ENCODE data around the gene AFF3. TPM values are rescaled to one million over a fixed set of nuclear protein-coding genes. Genes with fewer than 3 reads are reported as not detected.

AFF3 gene
- total RNA-seq, 1 experiment from 2014 or later = 0.61 TPM

GRCh38 chr2:99710721-99711120 is 431.7 kb downstream of the AFF3 start:
- Histone ChIP-seq H3K9me2 (ENCODE audit: insufficient read depth) (no peaks in the 10 kb centered on the region), H2AFZ (ENCODE audit: low read depth, low read length, poor library complexity, severe bottlenecking) (no peak overlapping the region), H3K4me3 (replicated peaks in 1 of 2; ENCODE audit: low read depth in 1 of 2, low read length in 2 of 2) (no peak overlapping the region), H3K9ac (ENCODE audit: low read length) (no peak overlapping the region), H3K27me3 (ENCODE audit: insufficient read depth, low read length) (peaks cover 33% of the 10 kb centered on the region), H3K4me2 (ENCODE audit: low read length) (no peak overlapping the region), H3K9me3 (ENCODE audit: control insufficient read depth in 1 of 2, insufficient read depth in 1 of 2, low read depth in 1 of 2, low read length in 2 of 2) (no peaks in the 10 kb centered on the region), H4K20me1 (ENCODE audit: insufficient read depth) (no peaks in the 10 kb centered on the region), H3K4me1 (ENCODE audit: control insufficient read depth in 1 of 2, insufficient read depth in 2 of 2, low read length in 2 of 2) (no peaks in the 10 kb centered on the region), H3K27ac (ENCODE audit: low read depth, low read length) (no peak overlapping the region), H3K79me2 (ENCODE audit: insufficient read depth, low read length) (no peaks in the 10 kb centered on the region), H3K36me3 (ENCODE audit: control insufficient read depth in 1 of 2, insufficient read depth in 2 of 2, low read length in 2 of 2) (no peaks in the 10 kb centered on the region)
- ChIA-PET POLR2A (no interaction called here), CTCF (no interaction called here), RAD21 (ENCODE audit: low non-redundant PET in 1 of 2, low total read pairs in 2 of 2, uncharacterized antibody in 2 of 2, unreplicated experiment in 2 of 2) (no interaction called here)
- TF ChIP-seq SIN3A (IDR thresholded peaks at IDR 0.05; ENCODE audit: low read depth) = no peak
- no peak for TF ChIP-seq ZFX (IDR thresholded peaks at IDR 0.05)
- no peak for TF ChIP-seq SP1 (IDR thresholded peaks at IDR 0.05; ENCODE audit: low read depth)
- no peak for TF ChIP-seq EZH2phosphoT487 (IDR thresholded peaks at IDR 0.05; ENCODE audit: borderline replicate concordance)
- TF ChIP-seq, protein P1, sequence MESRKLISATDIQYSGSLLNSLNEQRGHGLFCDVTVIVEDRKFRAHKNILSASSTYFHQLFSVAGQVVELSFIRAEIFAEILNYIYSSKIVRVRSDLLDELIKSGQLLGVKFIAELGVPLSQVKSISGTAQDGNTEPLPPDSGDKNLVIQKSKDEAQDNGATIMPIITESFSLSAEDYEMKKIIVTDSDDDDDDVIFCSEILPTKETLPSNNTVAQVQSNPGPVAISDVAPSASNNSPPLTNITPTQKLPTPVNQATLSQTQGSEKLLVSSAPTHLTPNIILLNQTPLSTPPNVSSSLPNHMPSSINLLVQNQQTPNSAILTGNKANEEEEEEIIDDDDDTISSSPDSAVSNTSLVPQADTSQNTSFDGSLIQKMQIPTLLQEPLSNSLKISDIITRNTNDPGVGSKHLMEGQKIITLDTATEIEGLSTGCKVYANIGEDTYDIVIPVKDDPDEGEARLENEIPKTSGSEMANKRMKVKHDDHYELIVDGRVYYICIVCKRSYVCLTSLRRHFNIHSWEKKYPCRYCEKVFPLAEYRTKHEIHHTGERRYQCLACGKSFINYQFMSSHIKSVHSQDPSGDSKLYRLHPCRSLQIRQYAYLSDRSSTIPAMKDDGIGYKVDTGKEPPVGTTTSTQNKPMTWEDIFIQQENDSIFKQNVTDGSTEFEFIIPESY (IDR thresholded peaks at IDR 0.05; ENCODE audit: extremely low read depth, insufficient replicate concordance, low read length) = no peak
- TF ChIP-seq EGR1 (IDR thresholded peaks at IDR 0.05; ENCODE audit: low read depth) = no peak
- TF ChIP-seq RAD21 (IDR thresholded peaks at IDR 0.05; ENCODE audit: low read depth) = no peak
- no peak for TF ChIP-seq POLR2AphosphoS5 (IDR thresholded peaks at IDR 0.05; ENCODE audit: low read depth, low read length)
- TF ChIP-seq SRF (IDR thresholded peaks at IDR 0.05; ENCODE audit: low read depth) = no peak
- TF ChIP-seq REST (IDR thresholded peaks at IDR 0.05; ENCODE audit: low read depth) = no peak
- no TSS peak for BruUV-seq (replicated peaks)
- intact Hi-C loops (cut with micrococcal nuclease) = no loop called here
- no peak for ATAC-seq
- no peak for DNase-seq (ENCODE audit: low read depth, low spot score)

Data from HCT116 (cell line).